ENCODE measurements around the gene PXK. TPM values are rescaled to one million over a fixed set of nuclear protein-coding genes. Genes with fewer than 3 reads are reported as not detected.
A peak's percentile ranks its signal among the peaks of the same experiment; 100 is the strongest.

Gene PXK
- total and polyA plus RNA-seq, 2 experiments from 2014 or later: 29.5 to 37.8 TPM

DNA sequence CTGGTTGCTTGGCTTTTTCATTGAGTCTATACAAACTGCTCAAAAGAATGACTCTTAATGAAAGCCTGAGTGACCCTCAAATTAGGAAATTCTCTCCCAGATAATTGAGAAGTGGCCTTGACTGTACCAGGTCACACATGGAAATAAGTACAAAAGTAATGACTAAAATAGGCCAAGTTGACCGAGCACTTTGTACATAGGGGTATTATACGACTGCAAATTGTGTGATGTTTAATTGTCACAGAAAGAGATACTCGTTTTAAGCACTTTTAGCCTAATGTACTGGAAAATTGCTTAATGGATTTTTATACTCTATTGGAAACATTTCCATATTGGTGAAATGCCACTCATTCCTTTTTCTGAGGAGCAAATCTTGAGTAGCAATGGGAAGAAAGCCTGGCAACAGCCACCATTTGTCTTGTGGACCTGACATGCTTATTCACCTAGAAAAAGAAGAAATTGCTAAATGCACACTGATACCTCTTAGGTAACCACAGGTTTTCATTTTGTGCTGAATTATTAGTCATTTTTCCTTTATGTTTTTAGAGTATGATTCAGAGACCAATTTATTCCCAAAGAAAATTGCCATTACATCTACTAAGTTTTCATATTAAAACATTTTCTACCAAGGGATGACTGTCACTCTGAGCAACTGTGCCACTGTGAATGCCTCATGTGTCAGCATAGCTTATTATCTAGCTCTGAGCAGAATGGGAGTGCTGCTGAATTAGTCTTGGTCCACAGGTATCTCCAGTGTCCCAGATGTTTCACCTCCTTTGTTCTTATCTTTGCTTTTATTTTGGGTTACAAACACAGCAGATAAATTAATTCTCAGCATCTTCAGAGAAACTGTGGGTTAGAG is 8.9 kb upstream of the PXK start:
- peaks cover 9% of the 10 kb centered on the region for H3K4me1 ChIP-seq (ENCODE audit: insufficient read depth)
- no peaks in the 10 kb centered on the region for H3K9me3 ChIP-seq (ENCODE audit: low read depth)
- H2AFZ ChIP-seq: no peak overlapping the region
- H3K4me3 ChIP-seq: no peak overlapping the region
- H3K27me3 ChIP-seq: no peaks in the 10 kb centered on the region
- no peak overlapping the region for H3K4me2 ChIP-seq
- no peak for DNase-seq (ENCODE audit: low spot score)
- WGBS (ENCODE audit: low lambda C conversion rate, missing lambda C conversion rate): 89% methylated on average over 3 of the region's 3 CpGs
- H4K20me1 ChIP-seq (ENCODE audit: insufficient read depth, poor library complexity, severe bottlenecking): no peaks in the 10 kb centered on the region
- TF ChIP-seq CTCF (IDR thresholded peaks at IDR 0.05; ENCODE audit: poor library complexity): no peak
- TF ChIP-seq EZH2phosphoT487 (IDR thresholded peaks at IDR 0.05; ENCODE audit: low read depth, severe bottlenecking, unreplicated experiment): no peak
- TF ChIP-seq EZH2 (IDR thresholded peaks at IDR 0.05; ENCODE audit: borderline replicate concordance): no peak
- H3K27ac ChIP-seq: no peak overlapping the region
- H3K9me2 ChIP-seq (replicated peaks; ENCODE audit: insufficient read depth): no peaks in the 10 kb centered on the region
- no peaks in the 10 kb centered on the region for H3K36me3 ChIP-seq (replicated peaks; ENCODE audit: insufficient read depth, low read depth)
- no peaks in the 10 kb centered on the region for H3K79me2 ChIP-seq

DNA sequence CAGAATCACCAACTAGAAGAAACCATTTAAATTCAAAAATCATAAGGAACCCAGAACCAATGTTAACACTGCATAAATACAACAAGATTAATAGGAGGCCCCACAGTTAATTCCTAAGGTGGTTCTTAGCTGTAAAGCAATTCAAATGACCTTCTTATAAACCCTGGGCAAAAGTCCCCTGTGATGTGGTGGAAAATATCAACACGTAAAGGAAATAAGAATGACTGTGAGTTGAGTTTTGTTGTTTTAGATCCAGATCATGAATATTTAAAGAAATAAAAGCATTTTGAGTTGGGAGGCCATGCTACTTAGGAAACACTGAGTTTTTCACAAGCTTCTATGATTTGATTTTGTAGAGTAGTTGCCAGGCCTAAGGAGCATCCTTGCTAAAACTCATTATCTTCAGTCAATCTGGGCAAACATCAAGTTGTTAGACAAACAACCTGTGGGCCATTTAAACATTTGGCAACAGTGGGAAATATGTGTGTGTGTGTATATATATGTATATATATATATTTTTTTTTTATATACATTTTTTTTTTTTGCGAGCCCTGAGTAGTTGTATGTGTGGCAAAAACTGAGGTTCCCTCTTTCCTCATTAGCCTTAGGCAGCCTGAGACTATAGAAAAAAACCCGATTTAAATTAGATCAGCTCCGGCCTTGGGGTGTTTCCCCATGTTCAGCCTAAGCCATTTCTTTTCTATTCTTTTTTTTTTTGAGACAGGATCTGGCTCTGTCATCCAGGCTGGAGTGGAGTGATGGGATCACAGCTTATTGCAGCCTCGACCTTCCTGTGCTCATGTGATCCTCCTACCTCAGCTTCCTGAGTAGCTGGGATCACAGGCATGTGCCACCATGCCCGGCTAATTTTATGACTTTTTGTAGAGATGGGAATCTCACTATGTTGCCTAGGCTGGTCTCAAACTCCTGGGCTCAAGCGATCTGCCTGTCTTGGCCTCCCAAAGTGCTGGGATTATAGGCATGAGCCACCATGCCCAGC is 8.0 kb upstream of the PXK start:
- no peaks in the 10 kb centered on the region for H4K20me1 ChIP-seq (ENCODE audit: insufficient read depth, poor library complexity, severe bottlenecking)
- H3K27ac ChIP-seq: no peak overlapping the region
- no peaks in the 10 kb centered on the region for H3K9me2 ChIP-seq (replicated peaks; ENCODE audit: insufficient read depth)
- no peak overlapping the region for H3K4me3 ChIP-seq
- no peaks in the 10 kb centered on the region for H3K9me3 ChIP-seq (ENCODE audit: low read depth)
- TF ChIP-seq EZH2phosphoT487 (IDR thresholded peaks at IDR 0.05; ENCODE audit: low read depth, severe bottlenecking, unreplicated experiment) (no peak), CTCF (IDR thresholded peaks at IDR 0.05; ENCODE audit: poor library complexity) (no peak), EZH2 (IDR thresholded peaks at IDR 0.05; ENCODE audit: borderline replicate concordance) (no peak)
- H3K4me1 ChIP-seq (ENCODE audit: insufficient read depth): peaks cover 9% of the 10 kb centered on the region
- WGBS (ENCODE audit: low lambda C conversion rate, missing lambda C conversion rate): 83% methylated on average over 7 of the region's 7 CpGs
- H3K36me3 ChIP-seq (replicated peaks; ENCODE audit: insufficient read depth, low read depth): no peaks in the 10 kb centered on the region
- no peaks in the 10 kb centered on the region for H3K79me2 ChIP-seq
- no peaks in the 10 kb centered on the region for H3K27me3 ChIP-seq
- no peak for DNase-seq (ENCODE audit: low spot score)
- H2AFZ ChIP-seq: no peak overlapping the region
- no peak overlapping the region for H3K4me2 ChIP-seq

- Histone ChIP-seq H3K36me3 (replicated peaks; ENCODE audit: insufficient read depth, low read depth) (no peaks in the 10 kb centered on the region), H3K4me3 (no peak overlapping the region), H3K27ac (peak overlapping the region; percentile 38), H3K27me3 (no peaks in the 10 kb centered on the region), H3K9me2 (replicated peaks; ENCODE audit: insufficient read depth) (no peaks in the 10 kb centered on the region), H3K4me2 (no peak overlapping the region), H2AFZ (no peak overlapping the region), H3K79me2 (no peaks in the 10 kb centered on the region), H3K9me3 (ENCODE audit: low read depth) (no peaks in the 10 kb centered on the region), H3K4me1 (ENCODE audit: insufficient read depth) (peaks cover 9% of the 10 kb centered on the region), H4K20me1 (ENCODE audit: insufficient read depth, poor library complexity, severe bottlenecking) (no peaks in the 10 kb centered on the region)
- 63% methylated on average over 2 of the region's 2 CpGs for WGBS (ENCODE audit: low lambda C conversion rate, missing lambda C conversion rate)
- no peak for TF ChIP-seq EZH2 (IDR thresholded peaks at IDR 0.05; ENCODE audit: borderline replicate concordance)
- TF ChIP-seq CTCF (IDR thresholded peaks at IDR 0.05; ENCODE audit: poor library complexity): no peak
- no peak for TF ChIP-seq EZH2phosphoT487 (IDR thresholded peaks at IDR 0.05; ENCODE audit: low read depth, severe bottlenecking, unreplicated experiment)
- DNase-seq (ENCODE audit: low spot score): no peak
Measured at GRCh38 chr3:58325525-58325992, 7.1 kb upstream of the PXK start.

Measured in hepatocyte (in vitro differentiated cells).